BJ (cell line): ENCODE results near the gene CTNNBIP1. TPM values are rescaled to one million over a fixed set of nuclear protein-coding genes. Genes with fewer than 3 reads are reported as not detected.

Experiments
- CTCF ChIA-PET: fragments of 350-600 bp; formaldehyde crosslinking; extraction: SDS; loops from one replicate; lab custom pipeline; 2021; ENCODE audit warnings: antibody characterized with exemption, inconsistent platforms; lab: Yijun Ruan, JAX
- POLR2A ChIA-PET: fragments of 300-600 bp; sonication (Branson Sonifier 250); formaldehyde crosslinking; extraction: SDS; loops from one replicate; lab custom pipeline; 2021; ENCODE audit warnings: antibody characterized with exemption; lab: Charles Lee
- DNase-seq: peaks from one replicate; pipeline ENCODE4 v3.0.0-alpha.2; 2011; ENCODE audit warnings: low read depth
- H3K27me3 ChIP-seq: 2 replicates; pipeline ENCODE4 v1.6.0; 2011; ENCODE audit warnings: low read length; ENCODE audit not compliant: control insufficient read depth, insufficient read depth
- H3K36me3 ChIP-seq: 2 replicates; pipeline ENCODE4 v1.5.1; 2011; ENCODE audit warnings: low read length; ENCODE audit not compliant: control insufficient read depth, insufficient read depth
- H3K4me3 ChIP-seq: 2 replicates; pipeline ENCODE4 v1.5.1; 2011; ENCODE audit warnings: low read depth, mild to moderate bottlenecking, control low read depth, low read length
- polyA plus RNA-seq: library from polyadenylated mRNA; depleted of rRNA; stranded (reverse); fragments of >200 nt; gene quantifications from 2 replicates; pipeline ENCODE4 v1.2.3, GENCODE V29; 2011
- TF ChIP-seq, protein P1 (sequence below): IDR thresholded peaks from 2 replicates; pipeline ENCODE4 v1.5.1; 2011; ENCODE audit warnings: low read depth, mild to moderate bottlenecking, control low read depth, inconsistent platforms, low read length, moderate library complexity; ENCODE audit not compliant: insufficient read depth

CTNNBIP1 gene
- polyA plus RNA-seq, 1 experiment: 25.5 TPM

DNA sequence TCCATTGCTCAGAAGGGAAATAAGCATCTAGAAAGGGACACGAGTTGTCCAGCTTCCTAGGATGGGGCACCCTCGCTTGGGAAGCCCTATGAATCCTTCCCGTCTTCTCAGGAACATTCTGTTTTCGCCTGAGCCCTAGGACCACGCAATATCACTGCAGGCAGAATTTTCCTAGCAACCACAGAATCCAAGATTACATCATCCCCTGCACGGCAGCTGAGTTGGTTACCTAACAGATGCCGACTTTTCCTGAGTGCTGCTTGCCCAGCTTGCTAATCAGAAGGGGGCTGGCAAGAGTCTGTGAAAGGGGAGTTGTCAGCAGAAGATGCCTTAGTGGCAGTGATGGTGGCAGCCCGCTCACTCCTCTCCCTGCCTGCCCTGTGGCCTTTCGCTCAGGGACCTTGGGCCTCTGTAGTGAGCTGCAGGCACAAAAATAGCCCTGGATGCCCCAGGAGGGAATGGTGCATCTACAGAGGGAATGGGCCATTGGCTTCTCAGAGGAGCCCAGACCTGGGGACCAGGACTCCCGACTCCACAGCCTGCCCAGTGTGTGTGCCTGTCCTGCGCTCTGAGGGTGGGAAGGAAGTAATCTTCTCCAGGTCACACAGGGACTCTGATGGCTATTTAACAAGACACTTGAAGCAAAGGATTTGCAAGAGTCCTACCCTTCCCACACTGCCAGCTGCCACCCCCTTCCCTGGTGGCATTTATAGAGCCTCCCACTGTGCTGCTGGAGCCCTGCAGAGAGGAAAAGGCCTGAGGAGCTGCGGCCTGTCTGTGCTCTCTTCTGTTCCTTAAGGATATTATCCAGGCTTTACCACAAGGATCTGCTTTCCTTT, 57.4 kb downstream of the CTNNBIP1 start:
- CTCF ChIA-PET: interaction anchor here (1.8 kb wide), 1 partner anchor 226 kb away, joined by 9 read pairs; no protein-coding TSS in a partner anchor
- Histone ChIP-seq H3K27me3 (no peaks in the 10 kb centered on the region), H3K4me3 (no peak overlapping the region), H3K36me3 (no peaks in the 10 kb centered on the region)
- POLR2A ChIA-PET: no interaction called here
- peak; percentile 60 for DNase-seq
- TF ChIP-seq, protein P1, sequence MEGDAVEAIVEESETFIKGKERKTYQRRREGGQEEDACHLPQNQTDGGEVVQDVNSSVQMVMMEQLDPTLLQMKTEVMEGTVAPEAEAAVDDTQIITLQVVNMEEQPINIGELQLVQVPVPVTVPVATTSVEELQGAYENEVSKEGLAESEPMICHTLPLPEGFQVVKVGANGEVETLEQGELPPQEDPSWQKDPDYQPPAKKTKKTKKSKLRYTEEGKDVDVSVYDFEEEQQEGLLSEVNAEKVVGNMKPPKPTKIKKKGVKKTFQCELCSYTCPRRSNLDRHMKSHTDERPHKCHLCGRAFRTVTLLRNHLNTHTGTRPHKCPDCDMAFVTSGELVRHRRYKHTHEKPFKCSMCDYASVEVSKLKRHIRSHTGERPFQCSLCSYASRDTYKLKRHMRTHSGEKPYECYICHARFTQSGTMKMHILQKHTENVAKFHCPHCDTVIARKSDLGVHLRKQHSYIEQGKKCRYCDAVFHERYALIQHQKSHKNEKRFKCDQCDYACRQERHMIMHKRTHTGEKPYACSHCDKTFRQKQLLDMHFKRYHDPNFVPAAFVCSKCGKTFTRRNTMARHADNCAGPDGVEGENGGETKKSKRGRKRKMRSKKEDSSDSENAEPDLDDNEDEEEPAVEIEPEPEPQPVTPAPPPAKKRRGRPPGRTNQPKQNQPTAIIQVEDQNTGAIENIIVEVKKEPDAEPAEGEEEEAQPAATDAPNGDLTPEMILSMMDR: no peak

DNA sequence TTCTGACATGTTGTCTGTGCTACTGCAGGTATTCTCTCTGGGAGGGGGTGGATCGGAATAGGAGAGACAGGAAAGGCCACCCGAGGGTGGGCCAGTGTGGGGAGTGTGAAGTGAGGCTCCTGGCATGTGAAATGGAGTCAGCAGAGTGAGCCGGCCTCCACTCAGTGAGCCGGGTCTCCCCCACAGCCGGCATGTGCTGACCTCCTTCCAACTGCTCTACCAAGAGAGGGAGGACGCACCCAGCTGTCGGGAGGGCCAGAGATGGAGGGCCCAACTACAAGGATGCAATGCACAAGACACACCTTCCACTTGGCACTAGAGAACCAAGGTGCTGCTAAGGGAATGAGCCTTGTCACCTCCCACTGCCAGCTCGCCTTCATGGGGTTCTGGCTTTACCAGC, 58.1 kb downstream of the CTNNBIP1 start:
- H3K4me3 ChIP-seq: no peak overlapping the region
- TF ChIP-seq, protein P1: no peak
- no peak for DNase-seq
- POLR2A ChIA-PET: no interaction called here
- no peaks in the 10 kb centered on the region for H3K36me3 ChIP-seq
- CTCF ChIA-PET: interaction anchor here (1.8 kb wide), 1 partner anchor 225 kb away, joined by 9 read pairs; no protein-coding TSS in a partner anchor
- H3K27me3 ChIP-seq: no peaks in the 10 kb centered on the region

DNA sequence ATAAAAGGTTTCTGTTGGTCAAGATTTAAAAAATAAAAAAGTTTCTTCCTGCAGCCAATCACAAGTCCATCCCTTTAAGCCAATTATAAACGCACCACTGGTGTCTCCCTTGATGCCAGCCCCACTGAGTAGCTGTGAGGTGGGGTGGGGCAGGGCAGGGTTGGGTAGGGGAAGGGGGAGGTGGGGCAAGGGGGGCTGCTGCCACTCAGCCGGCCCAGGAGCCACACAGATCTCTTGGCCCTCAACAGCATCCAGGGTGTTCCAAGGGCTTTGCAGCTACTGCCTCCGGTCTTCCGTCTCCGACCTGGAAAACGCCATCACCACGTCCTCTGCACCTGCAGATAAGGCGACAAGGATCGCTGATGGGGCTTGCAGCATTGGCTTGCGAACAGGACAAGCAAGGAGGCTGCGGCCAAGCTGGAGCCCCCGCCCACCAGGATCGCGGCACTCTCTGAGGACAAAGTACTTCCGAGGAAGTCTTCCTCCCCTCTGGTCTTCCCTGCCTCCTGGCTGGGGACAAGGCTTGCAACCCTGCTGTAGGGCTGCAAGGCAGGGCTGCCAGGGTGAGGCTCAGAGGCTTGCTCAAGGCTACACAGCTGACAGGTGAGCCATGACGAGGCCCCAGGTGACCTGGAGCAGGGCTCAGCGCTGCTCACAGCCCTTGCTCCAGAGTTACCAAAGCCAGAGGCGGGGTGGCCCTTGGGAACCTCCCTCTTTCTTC, 59.5 kb downstream of the CTNNBIP1 start:
- ChIA-PET POLR2A (no interaction called here), CTCF (interaction anchor here (1.0 to 1.3 kb wide), 2 partner anchors 13 to 15 kb away, joined by 3 read pairs; no protein-coding TSS in a partner anchor)
- no peak overlapping the region for H3K4me3 ChIP-seq
- TF ChIP-seq, protein P1: no peak
- no peaks in the 10 kb centered on the region for H3K27me3 ChIP-seq
- no peaks in the 10 kb centered on the region for H3K36me3 ChIP-seq
- no peak for DNase-seq

DNA sequence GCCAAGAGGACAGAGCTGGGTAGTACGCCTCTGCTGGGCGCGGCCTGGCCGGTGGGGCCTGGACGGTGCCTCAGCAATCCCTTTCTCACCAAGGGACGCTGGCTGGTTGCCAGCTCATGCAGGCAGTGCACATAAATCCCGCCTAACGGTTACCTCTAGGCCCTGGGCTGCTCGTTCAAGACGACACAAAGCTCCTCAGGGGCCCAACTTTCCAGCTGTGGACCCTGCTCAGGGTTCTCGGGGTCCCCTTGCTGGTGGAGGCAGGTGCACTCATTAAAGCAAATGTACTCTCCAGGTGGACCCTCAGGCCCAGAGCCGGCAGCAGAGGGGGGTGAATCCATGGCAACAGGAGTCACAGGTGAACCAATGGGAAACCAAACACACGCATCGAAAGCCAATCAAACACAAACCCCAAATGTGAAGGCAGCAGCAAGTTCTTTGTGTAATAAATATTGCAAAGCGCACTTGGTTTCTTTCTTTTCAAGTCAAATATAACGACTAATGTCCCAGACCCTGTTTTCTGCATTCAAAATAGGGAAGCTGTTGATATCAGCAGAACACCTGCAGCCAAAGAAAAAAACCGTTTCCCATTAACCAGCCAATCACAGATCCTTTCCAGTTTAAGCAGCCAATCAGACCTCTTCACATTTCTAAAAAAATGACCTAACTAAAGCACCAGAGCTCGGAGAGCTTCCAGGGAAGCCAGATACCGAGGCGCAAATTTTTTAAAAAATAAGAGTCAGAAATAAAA, 60.2 kb downstream of the CTNNBIP1 start:
- POLR2A ChIA-PET: interaction anchor here (0.6 kb wide), 1 partner anchor 17 kb away, joined by 3 read pairs; no protein-coding TSS in a partner anchor
- no peak for DNase-seq
- Histone ChIP-seq H3K27me3 (no peaks in the 10 kb centered on the region), H3K4me3 (no peak overlapping the region), H3K36me3 (no peaks in the 10 kb centered on the region)
- TF ChIP-seq, protein P1: no peak
- CTCF ChIA-PET: interaction anchor here (1.0 to 1.9 kb wide), 4 partner anchors 14 to 24 kb away, joined by 3 to 5 read pairs (median 3); no protein-coding TSS in a partner anchor
